GM04504 (cell line): ENCODE measurements around the gene CABP7.

Experiments used
- DNase-seq: peaks from one replicate; pipeline ENCODE4 v3.0.0-alpha.2; 2012; ENCODE audit warnings: low read depth

The CABP7 gene

GRCh38 chr22:29702000-29702930 is 17.5 kb upstream of the CABP7 start:
- DNase-seq = no peak

- DNase-seq = no peak
These were observed 16.8 kb upstream of the CABP7 start for GRCh38 chr22:29702931-29703501.

GRCh38 chr22:29703569-29704195 is 16.1 kb upstream of the CABP7 start:
- no peak for DNase-seq

DNA sequence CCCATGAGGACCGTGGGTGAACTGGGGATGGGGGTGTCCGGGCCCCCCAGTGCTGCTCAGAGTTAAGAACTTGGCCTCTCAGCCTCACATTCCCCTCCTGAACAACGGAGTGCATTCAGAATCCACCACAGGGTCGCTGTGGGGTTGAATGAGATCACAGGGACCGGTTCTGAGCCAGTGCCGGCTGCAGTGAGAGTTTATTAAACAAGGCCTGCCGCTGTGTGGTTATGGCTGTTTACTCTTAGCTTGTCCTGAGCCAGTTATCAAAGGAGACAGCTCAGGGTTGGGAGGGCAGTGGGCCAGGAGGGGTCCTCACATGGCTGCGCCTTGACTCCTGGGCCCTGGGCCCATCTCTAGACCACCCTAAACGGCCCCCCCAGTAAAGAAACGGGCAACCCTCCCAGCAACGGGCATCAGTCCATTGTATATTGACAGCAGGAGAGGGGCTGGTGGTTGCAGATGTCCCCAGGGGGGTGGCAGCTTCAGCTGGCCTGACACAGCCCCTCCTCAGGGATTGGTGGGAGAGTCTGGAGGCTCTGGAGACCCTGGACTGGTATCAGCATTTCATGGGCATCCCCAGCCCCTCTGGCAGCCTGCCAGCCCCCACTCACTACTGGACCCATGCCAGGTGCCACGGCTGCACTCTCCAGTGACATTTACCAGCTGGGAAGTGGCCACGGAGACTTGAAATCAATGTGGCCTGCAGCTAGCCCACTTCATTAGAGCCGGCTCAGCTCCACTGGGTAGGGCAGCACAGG is 15.1 kb upstream of the CABP7 start:
- DNase-seq = no peak

DNA sequence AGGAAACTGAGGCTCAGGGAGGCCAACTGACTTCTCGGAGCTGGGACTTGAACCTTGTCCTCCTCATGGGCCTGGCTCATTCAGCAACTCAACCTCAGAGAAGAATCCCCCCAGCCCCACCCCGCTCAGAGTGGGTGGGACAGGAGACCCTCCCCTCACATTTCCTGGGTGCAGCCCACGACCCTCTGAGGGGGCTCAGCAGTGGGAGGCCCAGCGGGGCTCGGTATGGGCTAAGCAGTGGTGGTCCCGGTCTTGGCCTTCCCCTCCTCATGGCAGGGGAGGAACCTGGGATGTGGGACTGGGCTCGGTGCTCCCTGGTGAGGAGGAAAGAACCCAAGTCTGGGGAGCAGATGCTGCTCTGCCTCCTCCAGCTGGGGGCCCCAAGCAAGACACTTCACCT is 14.2 kb upstream of the CABP7 start:
- no peak for DNase-seq

- no peak for DNase-seq
These were observed 13.3 kb upstream of the CABP7 start for GRCh38 chr22:29706486-29706885.

- no peak for DNase-seq
These were observed 12.8 kb upstream of the CABP7 start for GRCh38 chr22:29707010-29707409.

DNA sequence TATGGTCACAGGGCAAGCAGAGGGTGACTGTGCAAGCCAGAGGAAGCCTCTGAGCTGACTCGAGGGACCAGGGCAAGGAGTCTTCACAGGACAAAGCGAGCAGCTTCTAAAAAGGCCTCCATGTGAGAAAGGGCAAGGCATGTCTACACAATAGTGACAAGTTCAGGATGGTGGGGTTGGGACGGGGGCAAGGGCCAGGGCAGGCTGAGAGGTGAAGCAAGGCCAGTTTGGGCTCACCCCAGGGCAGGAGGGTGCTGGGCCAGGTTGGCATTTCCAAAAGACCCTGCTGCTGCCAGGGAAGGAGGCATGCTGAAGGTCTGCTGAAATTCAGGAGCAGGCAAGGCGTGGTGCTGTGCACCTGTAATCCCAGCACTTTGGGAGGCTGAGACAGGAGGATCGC is 12.3 kb upstream of the CABP7 start:
- DNase-seq = no peak

DNA sequence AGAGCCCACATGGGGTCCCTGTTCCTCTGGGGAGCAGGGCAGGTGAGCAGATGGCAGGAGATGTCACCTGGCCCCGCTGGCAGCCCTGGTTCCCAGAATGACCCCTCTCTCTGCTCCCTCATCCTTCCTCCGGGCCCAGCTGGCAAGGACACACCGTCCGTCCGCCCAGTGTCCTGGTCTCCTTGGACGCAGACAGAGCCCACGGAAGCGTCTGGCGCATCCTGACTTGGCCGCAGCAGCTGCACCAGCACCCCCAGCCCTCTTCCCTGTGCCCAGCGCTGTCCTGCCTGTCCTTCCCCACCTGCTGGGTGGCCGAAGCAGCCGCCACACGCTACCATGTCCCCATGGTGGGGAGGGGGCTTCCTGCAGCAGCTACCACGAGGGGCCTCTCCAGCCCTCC is 9.6 kb upstream of the CABP7 start:
- DNase-seq = no peak

- DNase-seq = no peak
These were observed 8.7 kb upstream of the CABP7 start for GRCh38 chr22:29710922-29711593.

GRCh38 chr22:29712119-29712518 is 7.7 kb upstream of the CABP7 start:
- DNase-seq = no peak

GRCh38 chr22:29713156-29713727 is 6.6 kb upstream of the CABP7 start:
- no peak for DNase-seq

DNA sequence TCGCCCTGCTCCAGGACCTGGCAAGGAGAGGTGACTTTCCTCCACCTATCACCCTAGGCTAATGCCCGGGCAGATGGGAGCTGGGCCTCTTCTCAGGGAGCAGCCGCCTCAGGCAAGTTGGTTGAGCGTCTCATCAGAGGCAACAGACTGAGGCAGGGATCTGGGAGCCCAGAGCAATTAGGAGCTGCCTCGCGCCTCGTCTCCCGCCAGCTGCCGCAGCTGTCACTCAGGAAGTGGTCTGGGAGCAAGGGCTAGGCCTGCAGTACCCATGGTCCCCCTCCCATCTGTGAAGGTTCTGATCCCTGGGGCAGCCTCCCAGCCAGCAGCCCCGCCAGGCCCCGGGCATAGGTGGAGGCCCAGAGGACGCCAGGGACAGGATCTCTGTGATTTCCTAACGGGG is 4.6 kb upstream of the CABP7 start:
- no peak for DNase-seq

- no peak for DNase-seq
These were observed 4.1 kb upstream of the CABP7 start for GRCh38 chr22:29715705-29716104.

DNA sequence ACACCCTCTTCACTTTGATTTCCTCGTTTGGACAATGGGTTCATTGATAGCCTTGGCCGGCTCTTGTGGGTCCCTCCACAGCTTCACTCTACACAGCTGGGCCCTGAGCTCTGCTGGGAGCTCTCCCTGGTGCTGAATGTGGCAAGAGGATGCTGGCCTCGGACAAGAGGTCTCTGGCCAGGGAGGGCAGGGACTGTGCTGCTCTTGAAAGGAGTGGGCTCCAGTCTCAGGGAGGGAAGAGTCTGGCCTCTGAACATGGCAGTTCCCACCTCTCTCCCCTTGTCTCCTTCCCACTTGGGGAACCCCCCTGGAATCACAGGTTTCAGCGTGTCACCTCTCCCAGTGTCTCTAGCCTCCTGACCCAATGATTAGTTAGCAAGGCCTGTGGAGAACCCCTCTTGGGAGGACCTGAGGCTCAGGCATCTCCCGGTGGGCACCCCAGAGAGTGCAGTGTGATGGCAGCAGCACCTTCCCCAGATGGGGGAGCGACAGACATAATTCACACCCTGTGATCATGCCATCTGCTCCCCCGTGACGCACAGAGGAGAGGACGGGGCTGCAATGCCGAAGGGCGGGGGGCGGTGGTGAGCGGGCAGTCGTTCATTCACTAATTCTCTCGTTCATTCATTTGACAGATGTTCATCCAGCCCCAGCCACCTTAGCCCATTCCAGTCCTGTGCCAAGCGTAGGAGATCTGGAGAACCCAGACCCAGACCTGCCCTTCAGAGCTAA is 2.8 kb upstream of the CABP7 start:
- peak; percentile 48 for DNase-seq

GRCh38 chr22:29717789-29718188 is 2.0 kb upstream of the CABP7 start:
- DNase-seq = no peak

GRCh38 chr22:29718949-29719898 is 579 bp upstream of the CABP7 start:
- no peak for DNase-seq

- DNase-seq = no peak
These were observed 1.1 kb downstream of the CABP7 start for GRCh38 chr22:29720811-29721323.

DNA sequence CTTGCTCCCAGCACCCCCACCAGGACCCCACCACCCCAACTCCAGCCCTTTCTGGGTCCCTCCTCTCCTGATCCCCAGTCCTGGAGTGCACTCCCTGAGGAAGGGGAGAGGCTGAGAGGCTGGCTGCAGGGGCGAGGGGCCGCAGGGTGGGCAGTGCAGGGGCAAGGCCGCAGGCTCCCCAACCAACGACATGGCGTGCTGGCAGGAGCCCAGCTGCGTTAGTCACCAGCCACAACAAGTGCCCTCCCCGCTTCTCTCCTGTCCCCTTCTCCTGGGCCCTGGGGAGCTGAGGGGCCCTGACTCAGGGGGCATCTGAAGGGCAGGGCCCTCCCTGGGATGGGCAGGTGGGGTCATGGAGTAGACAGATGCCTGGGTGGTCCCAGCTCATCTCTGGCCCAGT is 2.3 kb downstream of the CABP7 start:
- no peak for DNase-seq
